GM18867 (cell line): ENCODE measurements around the gene MYNN.
"Not testable (repeated sequence)": the region's sequence is repeated elsewhere in the genome, so short reads cannot be mapped to it uniquely, and the experiment has no call there.

Experiments used
- ATAC-seq: cut with Tn5 transposase; IDR thresholded peaks from one replicate; pipeline ENCODE4 v1.9.1; 2021; ENCODE audit warnings: mild to moderate bottlenecking, moderate library complexity; ENCODE audit not compliant: unreplicated experiment

MYNN gene

DNA sequence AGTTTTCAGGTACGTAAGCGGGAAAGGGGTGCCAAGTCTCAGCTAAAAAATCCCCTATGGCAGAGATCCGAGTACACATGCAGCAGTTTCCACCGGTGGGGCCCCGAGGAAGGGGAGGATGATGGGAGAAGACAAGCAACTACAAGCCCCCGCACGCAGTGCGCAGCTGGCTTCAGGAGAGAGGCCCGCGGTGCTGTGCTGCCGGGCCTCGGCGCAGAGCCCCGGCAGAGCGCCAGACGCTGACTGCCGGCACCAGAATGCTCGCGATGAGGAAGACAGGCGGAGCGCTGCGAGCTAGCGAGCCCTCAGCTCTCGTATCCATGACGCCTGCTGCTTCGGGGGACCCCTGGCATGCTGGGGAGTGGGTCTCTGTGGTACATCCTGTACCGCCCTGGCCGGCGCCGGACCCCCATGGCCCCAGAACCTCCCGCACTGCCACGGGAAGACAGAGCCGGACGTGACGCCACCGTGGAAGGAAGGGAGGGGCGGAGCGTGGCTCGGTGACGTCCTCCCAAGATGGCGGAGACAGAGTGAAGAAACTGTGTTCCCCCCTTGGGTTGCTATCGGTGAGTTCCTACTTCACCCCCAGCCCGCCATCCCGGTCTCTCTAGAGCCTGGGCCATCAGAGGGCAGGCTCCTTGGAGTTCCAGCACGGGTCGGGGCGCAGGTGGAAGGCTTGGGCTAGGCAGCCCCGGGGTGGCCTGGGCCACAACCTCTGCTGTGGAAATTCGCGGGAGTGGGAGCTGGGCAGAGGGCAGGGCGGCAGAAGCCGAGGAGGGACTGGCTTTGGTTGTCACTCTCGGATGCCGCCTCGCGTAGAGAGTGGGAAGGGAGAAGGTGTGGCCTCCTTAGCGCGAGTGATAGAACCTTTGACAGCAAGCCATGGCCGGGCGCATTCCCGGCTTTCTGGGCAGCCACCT lies at the start of gene MYNN:
TSS of gene MYNN (plus strand) at position 500 of the 920 bp plus-strand sequence. CDS start 900 bp downstream, outside the sequence.
- peak; percentile 81 for ATAC-seq

DNA sequence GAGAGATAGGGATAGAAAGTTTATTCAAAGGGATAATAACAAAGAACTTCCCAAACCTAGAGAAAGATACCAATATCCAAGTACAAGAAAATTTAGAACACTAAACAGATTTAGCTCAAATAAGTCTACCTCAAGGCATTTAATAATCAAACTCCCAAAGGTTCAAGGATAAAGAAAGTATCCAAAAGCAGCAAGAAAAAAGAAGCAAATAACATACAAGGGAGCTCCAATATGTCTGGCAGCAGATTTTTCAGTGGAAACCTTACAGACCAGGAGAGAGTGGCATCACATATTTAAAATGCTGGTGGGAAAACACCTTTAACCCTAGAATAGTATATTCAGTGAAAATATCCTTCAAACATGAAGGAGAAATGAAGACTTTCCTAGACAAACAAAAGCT lies 41.3 kb upstream of the MYNN start:
- not testable (repeated sequence) for ATAC-seq

DNA sequence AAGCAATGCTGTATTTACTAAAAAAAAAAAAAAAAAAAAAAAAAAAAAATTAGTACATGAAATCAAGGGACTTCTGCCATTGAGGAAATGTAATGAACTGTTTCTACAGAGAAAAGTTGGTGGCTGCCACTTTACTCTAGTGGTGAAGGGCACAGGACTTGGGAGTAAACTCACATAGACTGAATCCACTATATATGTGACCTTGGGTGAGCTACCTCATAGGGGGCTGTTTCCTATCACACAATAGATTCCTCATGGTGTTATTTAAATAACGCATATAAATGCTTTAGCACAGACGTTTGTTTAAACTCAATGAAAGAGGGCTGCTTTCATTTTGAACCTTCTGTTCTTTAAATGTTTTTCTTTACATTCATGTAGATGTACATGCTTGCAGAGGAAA lies 34.1 kb upstream of the MYNN start:
- no peak for ATAC-seq

DNA sequence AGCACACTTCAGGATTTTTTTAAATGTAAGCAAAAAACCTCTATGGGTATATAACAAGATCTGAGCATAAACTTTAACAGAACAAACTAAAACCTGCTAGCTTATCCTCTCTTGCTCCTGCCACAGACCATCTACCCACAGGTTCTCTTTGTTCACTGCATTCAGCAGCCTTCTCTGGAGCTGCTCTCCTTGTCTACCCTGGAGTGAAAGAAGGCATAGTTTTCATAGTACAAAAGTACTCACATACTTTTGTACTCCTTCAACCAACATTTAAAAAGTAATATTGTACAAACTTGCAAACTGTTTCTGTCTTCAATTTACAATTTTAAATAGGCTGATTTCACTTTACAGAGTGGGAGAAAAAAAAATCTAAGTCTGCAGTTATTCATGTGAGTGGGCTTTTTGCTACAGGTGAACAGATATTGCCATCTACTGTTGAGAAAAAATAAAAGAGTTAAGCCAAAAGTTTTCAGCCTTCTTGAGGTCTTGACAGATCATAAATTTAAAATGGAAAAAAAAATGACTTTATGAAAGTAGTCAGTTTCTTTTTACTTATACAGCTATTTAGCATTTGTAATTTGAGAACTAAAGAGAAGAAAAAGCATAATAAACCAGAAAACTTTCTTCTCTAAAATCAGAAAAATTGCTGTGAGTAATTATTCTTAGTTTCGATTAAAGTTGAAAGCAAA lies 28.7 kb upstream of the MYNN start:
- ATAC-seq: no peak

GRCh38 chr3:169746924-169747323 lies 26.3 kb upstream of the MYNN start:
- no peak for ATAC-seq

- no peak for ATAC-seq
These were observed 24.5 kb upstream of the MYNN start for GRCh38 chr3:169748670-169749069.

DNA sequence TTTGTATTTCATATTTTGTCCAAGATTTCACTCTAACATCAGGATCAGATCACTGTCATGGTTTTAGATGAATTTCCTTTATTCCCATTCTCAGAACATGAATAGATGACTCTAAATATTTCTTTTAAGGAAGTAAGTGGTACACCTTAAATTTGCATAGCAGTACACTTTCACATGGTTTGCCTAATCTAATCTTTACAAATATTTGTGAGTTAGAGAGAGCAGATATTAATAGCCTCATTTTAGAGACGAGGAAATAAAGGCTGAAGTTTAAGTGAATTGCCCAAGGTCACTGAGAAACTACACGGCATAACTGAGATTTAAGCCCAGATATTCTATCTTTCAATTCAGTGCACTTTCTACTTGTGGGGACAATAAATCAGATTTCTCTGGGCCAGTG lies 22.5 kb upstream of the MYNN start:
- no peak for ATAC-seq

DNA sequence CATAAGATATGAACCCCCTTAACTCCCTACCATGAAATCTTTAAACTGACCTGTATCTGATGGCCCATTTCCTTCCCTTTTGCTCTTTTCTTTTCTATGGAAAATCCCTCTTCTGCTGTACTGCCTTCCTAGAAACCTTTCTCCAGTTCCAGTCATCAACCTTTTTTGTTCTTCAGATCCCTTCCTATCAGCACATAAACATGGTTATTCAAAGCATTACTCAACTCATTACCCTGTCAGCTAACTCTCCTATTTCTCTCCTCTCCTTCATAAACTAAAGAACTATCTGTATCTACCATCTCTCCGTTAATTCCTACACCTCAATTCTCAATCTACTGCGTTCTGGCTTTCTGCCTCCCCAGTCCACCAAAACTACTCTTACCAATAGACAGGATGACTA lies 21.3 kb upstream of the MYNN start:
- no peak for ATAC-seq

- ATAC-seq: no peak
These were observed 18.5 kb upstream of the MYNN start for GRCh38 chr3:169754711-169755110.

- ATAC-seq: no peak
These were observed 17.7 kb upstream of the MYNN start for GRCh38 chr3:169755488-169755887.

- no peak for ATAC-seq
These were observed 14.7 kb upstream of the MYNN start for GRCh38 chr3:169758359-169758994.

DNA sequence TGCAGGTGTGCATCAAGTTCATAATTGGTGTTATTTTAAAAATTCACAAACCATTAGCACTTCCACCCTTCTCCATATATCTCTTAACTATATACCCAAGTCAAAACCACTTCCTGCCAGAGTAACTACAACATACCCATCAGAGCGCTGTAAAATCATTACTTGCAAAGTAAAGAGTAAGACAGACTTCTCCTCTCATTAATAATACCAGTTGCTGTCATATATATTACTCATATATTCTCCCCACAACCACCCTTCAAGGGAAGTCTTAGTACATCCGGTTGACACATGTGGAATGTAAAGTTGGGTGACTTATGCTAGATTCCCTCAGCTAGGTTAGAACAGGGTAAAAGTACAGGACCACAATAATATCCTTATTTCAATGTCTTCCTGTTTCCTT lies 13.9 kb upstream of the MYNN start:
- ATAC-seq: peak; percentile 54

DNA sequence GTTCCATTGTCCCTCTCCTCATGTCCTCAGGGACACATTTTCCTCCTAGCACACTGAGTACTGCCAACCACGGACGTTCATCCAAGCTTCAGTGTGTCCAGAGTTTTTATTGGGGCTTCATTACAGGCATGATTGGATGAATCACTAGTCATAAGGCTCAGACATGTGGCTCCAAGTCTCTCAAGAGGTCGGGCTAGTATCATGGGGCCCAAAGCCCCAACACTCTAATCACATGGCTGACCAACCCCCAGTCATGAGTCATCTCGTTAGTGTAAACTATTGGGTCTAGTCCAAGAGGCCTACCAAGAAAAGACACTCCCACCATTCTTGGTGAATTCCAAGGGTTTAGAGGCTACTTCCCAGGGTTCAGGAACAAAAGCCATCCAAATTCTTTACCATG lies 12.7 kb upstream of the MYNN start:
- no peak for ATAC-seq

- peak; percentile 35 for ATAC-seq
These were observed 8.8 kb upstream of the MYNN start for GRCh38 chr3:169764312-169764881.

GRCh38 chr3:169764882-169765612 lies 8.1 kb upstream of the MYNN start, which contains the start of gene TERC:
Gene TERC, minus strand, starts transcription at chr3:169765060.
- ATAC-seq: peak; percentile 78

DNA sequence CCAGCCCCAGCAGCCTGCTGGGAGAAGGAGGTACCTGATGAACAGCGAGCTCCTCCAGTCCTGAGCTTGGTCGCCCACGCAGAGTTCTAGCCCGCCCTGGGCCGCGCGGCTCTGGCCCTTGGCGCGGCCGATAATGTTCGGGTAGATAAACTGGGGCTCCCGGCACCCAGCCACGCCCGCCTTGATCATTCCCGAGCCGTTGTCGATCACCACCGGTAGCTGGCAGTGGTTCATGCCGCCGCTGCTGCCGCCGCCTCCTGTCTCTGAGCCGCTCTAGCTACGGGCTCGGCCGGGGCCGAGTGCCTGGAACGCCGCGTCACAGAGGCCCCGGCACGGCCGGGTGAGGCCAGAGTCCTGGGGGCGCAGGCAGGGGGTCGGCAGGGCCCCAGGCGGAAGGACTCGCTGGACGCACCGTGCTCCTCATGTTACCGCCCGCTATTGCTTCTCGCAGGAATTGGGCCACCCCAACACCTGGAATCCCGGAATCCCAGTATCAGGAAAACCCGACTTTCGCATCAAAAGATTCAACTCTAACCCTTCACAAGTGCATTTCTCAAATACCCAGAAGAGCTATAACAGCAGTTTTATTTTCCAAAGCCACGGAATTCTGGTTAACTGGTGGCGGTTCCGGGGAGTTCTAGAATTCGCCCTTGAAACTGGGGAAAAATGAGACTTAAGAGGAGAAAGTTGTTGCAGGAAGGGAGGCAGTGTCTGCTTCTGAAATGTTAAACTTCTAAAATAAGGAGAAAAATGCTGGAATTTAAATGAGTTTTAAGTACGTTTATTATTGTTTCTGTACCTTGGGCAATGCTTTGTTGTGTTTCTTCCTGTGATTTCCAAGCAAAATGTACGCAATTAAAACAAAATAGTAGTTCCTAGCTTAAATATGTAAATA lies 3.7 kb upstream of the MYNN start, which contains the start of gene ACTRT3:
TSS of gene ACTRT3 (minus strand) at position 275 of the 895 bp plus-strand sequence. CDS start at position 234, 41 bp downstream.
- peak; percentile 29 for ATAC-seq

DNA sequence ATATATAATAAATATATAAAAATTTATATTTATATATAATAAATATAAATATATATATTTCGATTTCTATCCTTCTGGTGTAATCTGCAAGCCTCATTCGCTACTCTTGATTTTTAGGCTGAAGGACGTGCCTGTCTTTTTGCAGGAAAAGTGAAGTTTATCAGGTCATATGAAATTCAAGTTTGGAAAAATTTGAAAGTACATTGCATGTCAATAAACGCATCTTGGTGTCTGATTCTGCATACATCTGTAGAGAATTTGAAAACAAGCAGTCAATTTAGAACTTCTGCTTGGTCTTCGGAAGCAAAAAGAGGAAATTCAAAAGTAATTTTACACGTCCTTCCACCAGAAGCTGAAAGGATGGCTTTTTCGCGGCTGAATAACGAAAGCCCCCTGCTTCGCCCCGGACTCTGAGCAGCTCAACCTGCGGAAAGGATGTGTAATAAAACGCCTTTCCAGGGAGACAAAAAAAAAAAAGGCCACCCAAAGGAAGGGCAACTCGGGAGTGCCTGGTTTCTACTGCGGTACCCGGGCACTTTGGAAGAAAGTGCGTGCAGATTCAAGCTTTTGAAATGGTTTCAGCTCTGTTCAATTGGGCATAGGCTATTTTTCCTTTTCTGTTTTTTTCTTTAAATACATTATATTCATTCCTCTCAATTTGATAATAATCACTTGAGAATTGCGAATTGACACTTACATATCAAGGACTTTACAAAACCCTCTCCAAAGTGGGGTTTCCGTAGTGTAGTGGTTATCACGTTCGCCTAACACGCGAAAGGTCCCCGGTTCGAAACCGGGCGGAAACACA lies 1.5 kb upstream of the MYNN start:
- ATAC-seq: peak; percentile 14

- peak; percentile 18 for ATAC-seq
These were observed 795 bp upstream of the MYNN start for GRCh38 chr3:169772305-169772896.
